Measurements from ENCODE around the gene TUBB2B.
A peak's percentile ranks its signal among the peaks of the same experiment; 100 is the strongest.
"Not testable (repeated sequence)": the region's sequence is repeated elsewhere in the genome, so short reads cannot be mapped to it uniquely, and the experiment has no call there.

Gene TUBB2B

DNA sequence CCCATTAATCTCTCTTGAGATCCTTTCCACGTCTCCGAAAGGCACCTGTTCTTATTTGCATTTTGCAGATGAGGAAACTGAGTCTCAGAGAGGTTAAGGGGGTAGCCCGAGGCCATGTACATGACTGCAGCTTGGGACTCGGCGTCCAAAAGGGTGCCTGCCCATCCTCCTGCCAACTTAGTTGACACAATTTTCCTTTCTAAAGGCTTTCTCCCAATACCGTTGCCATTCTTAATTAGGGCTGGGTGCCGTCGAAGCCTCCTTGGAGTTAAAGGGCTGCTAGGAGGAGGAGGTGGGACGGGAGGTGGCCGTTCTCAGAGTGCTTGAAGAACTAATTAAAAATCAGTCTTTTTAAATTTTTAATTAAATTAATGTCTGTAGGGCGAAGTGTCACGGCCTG, 30.7 kb upstream of the TUBB2B start:
- DNase-seq = no peak

DNA sequence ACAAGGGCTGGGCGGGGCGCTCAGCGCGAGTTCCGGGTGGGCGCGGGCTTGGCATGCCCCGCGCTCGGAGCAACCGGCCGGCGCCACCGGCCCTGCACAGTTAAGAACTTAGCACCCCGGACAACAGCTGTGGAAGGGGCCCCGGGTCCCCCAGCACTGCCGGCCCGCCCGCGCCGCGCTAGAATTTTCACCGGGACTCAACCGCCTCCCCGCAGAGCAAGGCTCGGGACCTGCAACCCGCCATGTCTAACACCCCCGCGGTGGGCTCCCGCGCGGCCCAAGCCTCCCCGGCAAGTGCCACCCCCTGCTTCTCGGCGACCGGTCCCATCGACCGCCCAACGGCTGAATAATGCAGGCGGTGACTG, 26.1 kb upstream of the TUBB2B start:
- DNase-seq = no peak

DNA sequence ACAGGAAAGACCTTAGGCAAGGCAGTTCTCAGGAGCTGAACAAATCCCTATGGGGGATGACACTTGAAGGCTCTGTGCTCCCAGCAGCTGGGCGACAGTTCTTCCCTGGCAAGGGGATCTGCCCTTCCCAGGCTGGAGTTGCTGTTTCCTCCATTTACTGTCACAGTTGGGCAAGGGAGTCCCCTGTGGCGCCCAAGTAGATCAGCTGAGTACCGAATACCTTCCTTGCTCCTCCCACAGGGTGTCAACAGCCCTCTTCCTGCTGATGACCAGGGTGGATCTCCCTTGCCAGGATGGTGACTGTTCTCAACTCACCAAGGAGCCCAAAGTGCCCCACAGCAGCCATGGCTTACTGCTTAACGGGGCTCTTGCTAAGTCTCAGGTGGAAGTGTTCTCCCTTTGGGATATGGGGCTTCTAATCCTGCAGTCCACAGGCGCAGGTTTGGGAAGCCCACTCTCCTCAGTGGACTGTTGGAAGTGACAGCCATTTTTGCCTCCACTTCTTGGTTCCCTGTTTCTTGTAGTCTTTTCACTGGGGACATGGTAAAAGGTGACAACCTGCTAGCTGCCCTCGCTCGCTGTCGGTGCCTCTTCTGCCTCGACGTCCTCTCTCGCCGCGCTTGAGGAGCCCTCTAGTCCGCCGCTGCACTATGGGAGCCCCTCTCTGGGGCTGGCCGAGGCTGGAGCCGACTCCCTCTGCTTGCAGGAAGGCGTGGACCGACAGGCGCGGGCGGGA, 25.6 kb upstream of the TUBB2B start:
- DNase-seq = no peak

DNA sequence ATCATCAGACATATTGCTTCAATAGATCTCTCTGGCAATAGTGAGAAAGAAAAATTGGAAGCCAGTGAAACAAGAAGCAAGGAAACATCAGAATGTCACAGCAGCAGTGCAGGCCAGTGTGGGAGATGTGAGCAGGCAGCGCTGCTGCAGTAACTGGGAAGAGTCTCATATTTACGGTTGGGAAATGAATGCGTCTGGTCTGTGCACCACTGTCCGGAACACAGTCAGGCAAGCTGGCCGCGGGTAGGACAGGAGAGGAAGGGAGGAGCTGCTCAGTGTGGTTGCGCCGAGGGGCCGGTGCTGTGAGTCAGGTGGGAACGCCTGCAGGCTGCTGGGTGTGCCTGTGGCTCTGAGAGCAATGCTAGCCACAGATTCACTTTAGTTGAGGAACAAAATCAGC, 24.9 kb upstream of the TUBB2B start:
- no peak for DNase-seq

DNA sequence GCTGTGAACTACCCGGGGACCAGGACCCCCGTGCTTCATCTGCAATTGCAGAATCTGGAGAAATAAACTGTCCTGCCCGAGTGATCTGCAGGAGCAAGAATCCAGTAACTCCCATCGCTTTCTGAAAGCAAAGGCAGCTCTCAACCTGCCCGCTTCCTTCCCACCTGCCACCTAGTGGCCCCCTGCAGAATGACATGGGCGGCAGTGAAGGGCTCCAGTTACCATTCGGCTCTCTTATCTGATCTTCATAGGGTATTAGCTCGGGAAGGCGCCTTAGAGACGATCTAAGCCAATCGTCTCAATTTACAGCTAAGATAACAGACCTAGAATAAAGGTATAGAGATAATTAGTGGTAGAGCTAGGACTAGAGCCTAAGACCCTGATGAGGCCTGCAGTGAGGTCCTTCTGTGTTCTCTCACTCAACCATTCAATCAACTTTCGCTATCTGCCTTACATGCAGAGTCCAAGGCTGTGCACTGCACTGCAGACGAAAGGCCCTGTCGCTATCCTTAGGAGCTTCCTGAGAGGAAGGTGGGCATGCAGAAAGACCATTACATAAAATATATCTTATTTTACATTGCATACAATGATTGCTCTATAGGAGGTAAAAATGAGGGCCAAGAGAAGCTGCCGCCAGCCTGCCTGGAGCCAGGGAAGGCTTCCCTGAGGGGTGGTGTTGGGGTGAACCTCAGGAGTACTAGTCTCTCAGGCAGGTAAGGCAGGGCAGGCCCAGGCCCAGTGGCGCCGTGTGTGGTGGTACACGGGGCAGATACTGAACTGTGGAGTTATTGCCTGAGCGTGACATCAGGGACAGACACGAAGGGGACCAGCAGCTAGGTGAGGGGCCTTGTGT, 24.2 kb upstream of the TUBB2B start:
- DNase-seq = peak; percentile 56

DNA sequence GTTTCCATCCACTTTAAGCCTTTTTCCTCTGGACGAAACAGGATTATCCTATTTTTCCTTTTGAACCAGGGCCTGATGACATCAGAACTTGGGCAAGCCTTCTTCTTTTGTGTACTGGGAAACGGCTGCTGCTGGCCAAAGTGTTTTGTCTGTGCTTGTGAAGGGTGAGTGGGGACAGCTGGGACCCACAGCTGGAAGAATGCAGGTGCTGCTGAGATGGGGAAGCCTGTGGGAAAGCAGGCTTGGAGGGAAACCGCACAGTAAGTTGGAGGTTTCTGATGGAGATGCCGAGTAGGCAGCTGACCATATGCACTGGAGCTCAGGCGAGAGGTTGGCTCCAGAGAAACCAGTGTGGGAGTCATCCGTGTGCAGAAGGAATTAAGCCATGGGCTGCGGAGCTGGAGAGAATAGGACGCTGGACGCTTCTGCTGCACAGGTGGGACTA, 22.8 kb upstream of the TUBB2B start:
- DNase-seq = no peak

DNA sequence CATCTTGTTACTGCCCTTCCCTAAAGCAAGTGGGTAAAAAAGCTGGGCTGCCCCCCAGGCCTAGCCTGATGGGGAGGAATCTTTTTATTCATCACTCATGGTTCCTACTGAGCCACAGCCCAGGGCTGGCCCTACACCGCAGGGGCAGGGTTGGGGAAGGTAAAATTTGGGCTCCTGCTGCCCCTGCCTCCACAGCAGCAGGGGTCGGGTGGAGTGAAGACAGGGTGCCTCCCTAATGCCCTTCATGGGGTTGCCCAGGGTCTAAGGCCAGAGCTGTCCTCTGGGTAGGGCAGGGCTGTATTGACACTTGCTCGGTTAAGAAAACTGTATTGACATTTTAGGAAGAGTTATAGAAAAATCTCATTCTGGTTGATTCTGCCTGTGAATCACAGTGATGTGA, 22.4 kb upstream of the TUBB2B start:
- DNase-seq = no peak

DNA sequence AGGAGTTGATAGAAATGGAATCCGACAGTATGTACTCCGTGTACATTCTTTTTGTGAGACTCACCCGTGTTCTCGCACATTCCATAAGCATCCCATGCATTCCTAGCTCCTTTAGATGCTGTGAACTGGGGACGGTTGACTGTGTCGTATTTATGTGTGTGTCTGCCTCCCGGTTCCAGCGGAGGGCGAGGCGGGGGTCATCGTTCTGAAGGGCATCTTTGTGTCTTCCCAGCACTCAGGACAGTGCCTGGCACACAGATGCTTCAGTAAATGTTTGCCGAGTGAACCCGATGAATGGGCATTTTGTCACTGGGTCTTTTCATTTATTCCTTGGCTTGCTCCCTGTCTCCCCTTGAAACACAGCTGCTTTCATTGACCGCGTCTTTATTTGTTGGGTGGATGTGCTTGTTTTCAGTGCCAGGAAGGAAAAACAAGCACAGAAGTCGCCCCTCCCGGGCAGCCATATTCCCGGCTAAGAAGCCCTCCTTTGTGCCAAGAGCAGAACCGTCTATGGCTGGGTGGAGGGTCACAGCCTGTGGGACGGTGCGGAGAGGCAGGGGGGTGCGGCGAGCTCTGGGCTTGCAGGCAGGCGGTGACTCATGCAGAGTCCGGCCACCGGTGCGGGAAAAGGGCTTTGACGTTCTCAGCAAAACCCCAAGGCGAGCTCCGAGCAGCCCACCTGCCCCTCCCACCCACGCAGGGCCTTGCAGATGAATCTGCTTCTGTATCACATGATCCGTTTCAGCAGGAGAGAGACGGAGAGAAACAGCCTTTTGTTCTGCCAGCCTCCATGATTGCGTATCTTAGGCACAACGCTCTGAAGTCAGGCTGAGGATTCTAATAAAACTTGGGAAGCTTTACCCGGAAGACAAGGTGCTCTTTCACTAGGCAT, 20.0 kb upstream of the TUBB2B start:
- no peak for DNase-seq

DNA sequence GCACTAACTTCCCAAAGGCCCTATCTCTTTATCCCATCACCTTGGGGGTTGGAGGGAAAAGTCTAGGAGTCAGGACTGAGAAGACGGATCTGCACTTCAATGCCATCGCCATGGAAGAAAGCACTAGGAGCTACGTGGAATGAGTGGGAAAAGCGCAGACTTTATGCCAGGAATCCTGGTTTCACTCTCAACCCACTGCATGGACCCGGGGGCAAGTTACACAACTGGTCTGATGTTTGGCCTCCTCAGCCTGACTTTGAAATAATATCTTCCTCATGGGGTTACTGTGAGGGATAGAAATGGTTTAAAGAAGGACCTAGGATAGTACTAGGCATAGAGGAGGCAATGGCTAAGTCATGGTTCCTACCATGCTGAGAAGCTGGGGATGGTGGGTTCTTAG, 17.8 kb upstream of the TUBB2B start:
- DNase-seq = no peak

DNA sequence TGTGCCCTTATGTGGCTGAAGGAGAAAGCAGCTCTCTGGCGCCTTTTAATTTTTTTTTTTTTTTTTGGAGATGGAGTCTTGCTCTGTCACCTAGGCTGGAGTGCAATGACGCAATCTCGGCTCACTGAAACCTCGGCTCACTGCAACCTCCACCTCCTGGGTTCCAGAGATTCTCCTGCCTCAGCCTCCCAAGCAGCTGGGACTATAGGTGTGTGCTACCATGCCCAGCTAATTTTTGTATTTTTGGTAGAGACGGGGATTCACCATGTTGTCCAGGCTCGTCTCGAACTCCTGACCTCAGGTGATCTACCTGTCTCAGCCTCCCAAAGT, 17.3 kb upstream of the TUBB2B start:
- DNase-seq = not testable (repeated sequence)

DNA sequence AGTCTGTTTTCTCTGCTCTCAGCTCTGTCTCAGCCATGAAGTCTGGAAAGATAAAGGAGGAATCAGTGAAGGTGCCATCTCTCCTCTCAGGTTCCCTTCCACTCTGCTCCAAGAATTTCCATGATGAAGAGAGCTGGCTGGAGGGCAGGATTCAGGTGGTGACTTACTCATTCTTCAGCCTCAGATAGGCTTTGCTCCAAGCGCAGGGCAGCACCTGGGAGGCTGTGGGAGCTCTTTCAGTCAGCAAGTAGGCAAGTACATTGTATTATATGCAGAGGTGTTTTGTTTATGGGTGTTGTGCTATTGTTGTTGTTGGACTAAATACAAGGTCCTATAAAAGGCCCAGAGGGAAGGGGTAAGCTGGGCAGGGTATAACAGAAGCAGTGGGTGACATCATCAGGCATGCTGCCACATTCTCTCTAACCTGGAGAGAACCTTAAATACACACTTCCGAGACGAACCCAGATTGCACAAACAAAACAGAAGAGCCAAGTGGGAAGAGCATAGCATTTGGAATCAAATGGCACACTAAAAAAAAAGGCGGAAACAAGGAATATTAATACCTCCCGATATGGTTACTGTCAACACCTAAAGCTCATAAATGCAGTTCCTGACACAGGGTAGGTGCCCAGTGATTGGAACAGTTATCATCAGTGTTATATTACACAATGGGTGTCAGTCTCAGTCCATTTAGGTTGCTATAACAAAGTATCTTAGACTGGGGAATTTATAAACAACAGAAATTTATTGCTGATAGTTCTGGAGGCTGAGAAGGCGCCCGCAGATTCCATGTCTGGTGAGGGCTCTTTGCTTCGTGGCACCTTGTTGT, 16.8 kb upstream of the TUBB2B start:
- DNase-seq = no peak

DNA sequence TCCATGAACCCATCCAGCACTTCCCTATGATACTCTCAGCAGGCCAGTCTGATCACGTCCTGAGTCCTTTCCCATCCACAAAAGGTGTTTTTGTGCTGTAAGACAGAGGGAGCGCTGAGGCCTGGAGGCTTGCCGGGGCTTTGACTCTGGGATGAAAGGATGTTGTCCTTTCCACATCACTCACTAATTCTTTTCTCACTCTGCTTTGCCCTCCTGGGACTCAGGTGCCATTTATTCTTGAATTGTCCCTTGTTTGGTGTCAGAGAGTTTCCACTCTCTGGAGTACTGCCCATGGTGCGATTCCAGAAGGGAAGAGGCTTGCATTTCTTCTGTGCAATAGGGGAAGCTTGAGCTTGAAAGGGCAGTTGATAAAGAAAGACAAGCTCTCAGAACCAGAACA, 15.3 kb upstream of the TUBB2B start:
- no peak for DNase-seq

DNA sequence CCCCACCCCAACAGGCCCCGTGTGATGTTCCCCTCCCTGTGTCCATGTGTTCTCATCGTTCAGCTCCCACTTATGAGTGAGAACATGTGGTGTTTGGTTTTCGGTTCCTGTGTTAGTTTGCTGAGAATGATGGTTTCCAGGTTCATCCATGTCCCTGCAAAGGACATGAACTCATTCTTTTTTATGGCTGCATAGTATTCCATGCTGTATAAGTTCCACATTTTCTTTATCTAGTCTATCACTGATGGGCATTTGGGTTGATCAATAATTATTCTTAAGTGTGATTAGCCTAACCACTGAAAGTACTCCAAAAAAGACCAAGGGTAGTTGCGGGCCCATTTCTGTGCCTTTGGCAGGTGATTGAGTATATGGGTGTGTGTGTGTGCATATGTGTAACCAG, 14.3 kb upstream of the TUBB2B start:
- DNase-seq = not testable (repeated sequence)

DNA sequence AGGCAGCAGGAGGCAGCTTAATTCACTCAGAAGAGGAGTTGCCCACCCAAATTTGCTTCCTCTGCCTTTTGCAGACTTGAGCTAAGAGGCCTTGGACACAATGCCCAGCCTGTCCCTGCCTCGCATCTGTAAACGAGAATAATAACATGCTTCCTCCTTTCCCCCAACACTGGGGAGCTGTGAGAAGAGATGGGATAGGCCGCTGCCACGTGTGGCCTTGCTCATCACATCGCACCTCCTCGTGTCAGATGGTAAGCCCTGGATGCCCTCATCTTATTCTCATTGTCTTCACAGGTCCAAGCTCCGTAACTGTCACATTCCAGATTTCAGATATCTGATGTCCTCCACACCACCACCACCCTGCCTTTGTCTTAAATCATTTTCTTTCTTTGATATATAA, 13.1 kb upstream of the TUBB2B start:
- no peak for DNase-seq

DNA sequence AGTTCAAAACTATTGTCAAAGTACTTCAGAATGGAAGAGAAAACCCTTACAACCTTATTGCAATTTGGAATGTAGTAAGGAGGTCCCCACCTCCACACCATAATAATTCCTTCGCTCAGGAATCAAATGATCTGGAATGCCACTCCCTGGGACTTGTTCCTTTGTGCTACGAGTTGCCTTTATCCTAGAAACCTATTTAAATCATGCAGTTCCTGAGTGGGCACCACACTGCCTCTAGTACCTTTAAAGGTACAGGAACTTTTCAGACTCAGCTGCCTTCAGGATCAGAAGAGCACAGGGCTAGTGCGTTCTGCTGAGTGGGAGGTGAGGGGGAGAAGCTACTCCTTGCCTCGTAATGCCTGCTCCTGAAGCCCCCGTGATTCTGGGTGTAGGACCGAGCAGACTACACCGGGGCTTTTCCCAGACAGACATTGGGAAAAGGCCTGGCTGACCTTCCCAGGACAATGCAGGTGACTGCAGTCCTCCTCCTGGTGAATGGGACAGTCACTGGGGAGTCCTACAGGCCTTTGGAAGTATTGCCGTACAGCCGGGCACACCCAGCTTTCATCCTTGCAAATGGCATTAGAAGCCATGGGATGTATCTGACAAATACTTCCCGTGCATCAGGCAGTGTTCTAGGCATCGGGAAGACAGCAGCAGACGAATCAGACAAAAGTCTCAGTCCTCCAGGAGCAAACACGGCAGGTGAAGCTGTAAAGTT, 11.8 kb upstream of the TUBB2B start:
- no peak for DNase-seq

DNA sequence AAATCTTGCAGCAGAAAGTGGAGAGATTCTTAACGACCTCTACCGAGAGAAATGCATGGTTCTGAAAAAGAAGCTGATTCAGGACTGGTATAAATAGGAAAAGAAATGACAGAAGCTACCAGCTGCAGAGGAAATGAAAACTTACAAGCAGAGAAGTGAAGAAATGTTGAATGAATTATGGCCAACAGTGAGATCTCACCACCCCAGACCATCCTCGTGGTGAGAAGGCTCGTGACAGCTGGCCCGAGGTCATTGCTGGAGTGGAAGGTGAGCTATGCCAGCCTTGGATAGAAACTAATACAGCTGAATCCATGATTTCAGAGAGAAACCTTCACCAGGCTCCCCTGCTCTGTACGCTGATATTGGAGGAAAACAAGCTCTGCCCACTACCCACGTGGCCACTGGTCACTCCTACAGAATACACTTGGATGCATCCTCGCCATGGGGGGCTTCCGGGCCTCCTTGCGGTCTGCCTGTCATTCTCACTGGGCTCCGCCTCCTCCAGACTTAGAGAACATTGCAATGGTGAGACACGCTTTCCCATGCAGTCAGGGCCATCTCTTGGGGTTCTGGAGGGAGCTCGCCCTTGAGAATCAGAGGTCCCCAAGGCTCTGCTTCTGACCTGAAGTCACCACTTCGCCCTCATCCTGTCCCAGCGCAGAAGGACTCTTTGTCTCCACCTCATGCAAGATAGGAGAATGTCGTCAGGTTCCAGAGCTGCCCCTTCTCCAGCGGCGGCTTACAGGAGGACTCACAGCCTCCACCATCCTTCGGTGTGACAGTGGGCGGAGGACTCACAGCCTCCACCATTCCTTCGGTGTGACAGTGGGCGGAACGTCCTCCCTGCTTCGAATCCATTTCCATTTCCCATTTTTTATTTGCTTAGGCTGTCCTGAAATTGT, 10.6 kb upstream of the TUBB2B start:
- no peak for DNase-seq

DNA sequence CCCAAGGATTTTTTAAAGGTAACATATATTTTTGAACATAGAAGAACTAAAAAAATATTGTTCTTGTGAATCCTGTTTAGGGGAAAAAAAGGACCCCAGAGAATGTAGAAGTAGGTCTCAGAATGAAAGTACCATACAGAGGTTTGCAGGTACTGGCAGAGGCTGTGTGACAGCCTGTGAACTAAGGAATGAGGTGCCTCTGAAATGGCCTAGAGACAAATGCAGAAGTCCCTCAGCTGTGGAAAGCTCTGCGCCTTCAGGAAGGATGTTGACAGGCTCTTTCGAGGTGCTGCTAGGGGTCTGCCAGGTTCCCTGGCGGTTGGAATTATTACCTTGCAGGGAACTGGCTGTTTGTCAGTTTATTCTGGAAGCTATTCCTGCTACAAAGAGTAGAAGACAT, 8.6 kb upstream of the TUBB2B start:
- DNase-seq = no peak

DNA sequence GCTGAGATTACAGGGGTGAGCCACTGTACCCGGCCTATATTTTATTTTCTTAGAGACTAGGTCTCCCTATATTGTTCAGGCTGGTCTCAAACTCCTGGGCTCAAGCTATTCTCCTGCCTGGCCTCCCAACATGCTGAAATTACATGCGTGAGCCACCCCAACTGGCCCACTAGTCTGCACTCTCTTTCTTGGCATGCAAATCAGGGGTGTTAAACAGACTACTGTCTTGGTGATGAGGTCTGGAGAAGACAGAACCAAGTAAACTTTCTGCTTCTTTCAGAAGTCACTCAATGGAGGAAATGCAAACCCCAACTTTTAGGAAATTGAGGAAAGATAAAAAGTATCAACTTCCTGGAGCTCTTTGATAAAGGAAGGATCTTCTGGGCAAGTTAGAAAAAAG, 8.0 kb upstream of the TUBB2B start:
- no peak for DNase-seq

DNA sequence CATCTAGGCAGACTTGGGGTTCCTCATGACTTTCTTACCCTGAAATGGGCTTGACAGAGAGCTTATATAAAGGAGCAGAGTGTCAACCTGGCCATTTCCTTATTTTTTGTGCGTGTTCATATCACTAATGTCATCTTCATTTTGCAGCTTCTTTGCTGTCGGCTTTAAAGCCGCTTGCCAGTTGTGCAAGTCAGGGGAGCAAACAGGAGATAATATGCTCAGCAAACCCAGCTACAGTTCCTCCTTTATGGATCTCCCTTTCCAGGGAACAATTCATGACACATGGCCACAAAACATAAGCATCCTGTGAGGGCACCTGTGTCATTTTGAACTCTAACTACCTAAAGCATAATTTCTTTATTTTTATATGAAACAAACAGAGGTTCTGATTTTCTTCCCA, 6.5 kb upstream of the TUBB2B start:
- no peak for DNase-seq

DNA sequence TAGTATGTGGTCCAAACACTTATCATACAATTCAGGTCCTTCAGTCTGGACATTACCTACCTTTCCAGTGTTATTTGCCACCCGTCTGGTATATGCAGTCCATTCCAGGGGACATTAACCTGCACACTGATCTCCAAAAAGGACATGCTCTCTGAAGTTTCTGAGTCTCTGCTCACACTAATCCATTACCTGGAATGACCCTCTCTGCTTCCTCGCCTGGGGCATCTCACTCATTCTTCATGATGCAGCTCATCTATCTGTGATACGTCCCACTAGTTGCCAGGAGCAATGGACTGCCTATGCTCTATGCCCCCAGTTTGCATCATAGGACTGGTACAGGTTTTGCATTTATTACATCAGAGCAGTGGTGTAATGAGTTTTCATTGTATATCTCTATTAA, 5.9 kb upstream of the TUBB2B start:
- DNase-seq = no peak

Data from DMS79 treated with DMSO at 0.1 percent for 48 hours (cell line).